T-helper 22 cell (primary cell): ENCODE results near the gene RPEL1.
"Not testable (repeated sequence)": the region's sequence is repeated elsewhere in the genome, so short reads cannot be mapped to it uniquely, and the experiment has no call there.

Experiments
- DNase-seq: peaks from one replicate; pipeline ENCODE4 v3.0.0-alpha.2; 2020; ENCODE audit warnings: low read depth

The RPEL1 gene

DNA sequence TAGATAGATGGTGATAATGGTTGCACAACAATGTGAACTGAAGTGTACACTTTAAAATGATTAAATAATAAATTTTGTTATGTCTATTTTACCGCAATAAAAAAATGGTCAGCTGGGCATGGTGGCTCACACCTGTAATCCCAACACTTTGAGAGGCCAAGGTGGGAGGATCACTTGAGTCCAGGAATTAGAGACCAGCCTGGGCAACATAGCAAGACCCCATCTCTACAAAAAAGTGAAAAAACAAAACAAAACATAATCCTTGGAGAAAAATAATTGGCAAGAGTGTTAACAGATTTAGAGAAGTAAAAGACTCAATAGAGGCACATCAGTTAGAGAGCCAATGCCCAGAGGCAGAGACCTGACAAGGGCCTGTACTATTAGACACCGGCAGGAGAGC is 9.9 kb upstream of the RPEL1 start:
- no peak for DNase-seq

DNA sequence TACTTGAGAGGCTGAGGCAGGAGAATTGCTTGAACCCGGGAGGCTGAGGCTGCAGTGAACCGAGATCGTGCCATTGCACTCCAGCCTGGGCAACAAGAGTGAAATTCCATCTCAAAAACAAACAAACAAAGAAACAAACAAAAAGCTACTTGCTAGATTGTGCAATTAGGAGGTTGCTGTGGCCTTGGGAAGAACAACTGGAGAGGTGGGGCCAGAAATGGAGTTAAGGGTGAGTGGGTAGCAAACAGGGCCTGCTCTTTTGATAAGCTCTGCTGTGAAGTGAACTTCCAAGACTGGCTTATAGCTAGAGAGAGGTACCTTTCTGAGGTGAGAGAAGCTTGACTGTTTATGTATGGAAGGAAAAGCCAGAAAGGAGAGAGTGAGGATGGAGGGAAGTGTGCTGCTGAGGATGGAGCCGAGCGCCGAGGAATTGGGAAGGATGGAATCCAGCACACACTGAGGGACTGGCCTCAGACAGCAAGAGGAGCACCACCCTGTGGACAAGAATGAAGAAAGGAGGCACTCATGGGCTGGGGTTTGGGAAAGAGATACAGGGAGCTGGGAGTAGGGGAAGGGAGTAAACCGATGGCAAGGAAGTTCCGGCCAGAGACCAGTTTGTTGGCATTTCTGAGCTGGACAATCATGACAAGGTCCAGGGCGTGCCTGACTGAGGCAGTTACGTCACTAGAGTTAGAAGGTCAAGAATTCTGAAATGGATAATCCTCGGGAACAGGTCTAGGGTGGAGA is 7.0 kb upstream of the RPEL1 start:
- no peak for DNase-seq

GRCh38 chr10:103241262-103242011 is 4.2 kb upstream of the RPEL1 start:
- DNase-seq: no peak

DNA sequence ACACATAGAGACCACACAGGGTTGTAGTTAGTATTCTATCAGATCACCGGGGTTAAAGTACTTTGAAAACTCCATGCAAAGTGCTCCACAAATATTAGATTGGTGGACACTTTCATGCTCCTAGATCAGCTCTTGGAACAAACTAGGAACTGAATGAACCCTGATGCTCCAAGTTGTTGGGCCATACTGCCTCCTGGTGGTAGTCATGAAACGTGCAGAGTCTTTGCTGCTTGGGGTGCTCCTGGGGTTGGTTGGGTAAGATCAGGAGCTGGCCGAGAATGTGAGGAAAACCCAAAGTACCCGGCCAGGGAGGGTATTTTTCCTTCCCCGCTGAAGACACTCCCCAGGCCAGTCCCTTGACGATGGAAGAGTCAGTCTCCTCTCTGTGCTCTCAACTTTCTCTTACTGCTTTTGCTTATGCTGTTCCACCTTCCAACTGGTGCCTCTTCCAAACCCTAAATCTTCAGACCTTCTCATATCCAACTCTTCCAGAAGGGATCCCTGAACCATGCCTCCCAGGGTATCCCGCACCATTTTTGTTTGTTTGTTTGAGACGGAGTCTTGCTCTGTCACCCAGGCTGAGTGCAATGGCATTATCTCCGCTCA is 918 bp upstream of the RPEL1 start:
- peak; percentile 17 for DNase-seq

GRCh38 chr10:103246324-103246723 is 637 bp downstream of the RPEL1 start:
- DNase-seq: no peak

DNA sequence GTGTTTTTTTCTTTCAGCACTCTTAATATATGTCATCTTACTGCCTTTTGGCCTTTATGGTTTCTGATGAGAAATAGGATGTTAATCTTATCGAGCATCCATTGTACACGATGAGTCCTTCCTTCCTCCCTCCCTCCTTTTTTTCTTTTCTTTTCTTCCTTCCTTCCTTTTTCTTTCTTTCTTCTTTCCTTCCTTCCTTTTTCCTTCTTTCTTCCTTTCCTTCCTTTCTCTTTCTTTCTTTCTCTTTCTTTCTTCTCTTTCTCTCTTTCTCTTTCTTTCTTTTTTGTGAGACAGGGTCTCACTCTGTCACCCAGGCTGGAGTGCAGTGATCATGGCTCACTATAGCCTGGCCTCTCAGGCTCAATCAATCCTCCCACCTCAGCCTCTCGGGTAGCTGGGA is 8.4 kb downstream of the RPEL1 start:
- no peak for DNase-seq

GRCh38 chr10:103254538-103255325 is 9.0 kb downstream of the RPEL1 start:
- DNase-seq: no peak

DNA sequence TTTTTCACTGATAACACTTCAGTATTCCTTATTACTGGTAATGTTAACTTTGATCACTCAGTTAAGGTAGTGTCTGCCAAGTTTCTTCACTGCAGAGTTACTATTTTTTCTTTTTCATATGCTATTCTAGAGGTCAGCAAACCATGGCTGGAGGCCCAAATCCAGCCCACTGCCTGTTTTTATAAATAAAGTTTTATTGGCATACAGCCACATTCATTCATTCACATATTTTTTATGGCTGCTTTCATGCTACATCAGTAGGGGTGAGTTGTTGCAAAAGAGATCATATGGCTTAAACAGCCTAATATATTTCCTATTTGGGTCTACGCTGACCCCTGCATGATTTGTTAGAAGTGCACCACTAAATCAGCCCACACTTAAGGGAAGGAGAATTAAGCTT is 10.9 kb downstream of the RPEL1 start:
- no peak for DNase-seq

GRCh38 chr10:103257812-103258211 is 12.1 kb downstream of the RPEL1 start:
- no peak for DNase-seq

- DNase-seq: not testable (repeated sequence)
Measured at GRCh38 chr10:103258928-103259327, 13.2 kb downstream of the RPEL1 start.

GRCh38 chr10:103259989-103260388 is 14.3 kb downstream of the RPEL1 start:
- no peak for DNase-seq

- DNase-seq: no peak
Measured at GRCh38 chr10:103262229-103262628, 16.5 kb downstream of the RPEL1 start.

DNA sequence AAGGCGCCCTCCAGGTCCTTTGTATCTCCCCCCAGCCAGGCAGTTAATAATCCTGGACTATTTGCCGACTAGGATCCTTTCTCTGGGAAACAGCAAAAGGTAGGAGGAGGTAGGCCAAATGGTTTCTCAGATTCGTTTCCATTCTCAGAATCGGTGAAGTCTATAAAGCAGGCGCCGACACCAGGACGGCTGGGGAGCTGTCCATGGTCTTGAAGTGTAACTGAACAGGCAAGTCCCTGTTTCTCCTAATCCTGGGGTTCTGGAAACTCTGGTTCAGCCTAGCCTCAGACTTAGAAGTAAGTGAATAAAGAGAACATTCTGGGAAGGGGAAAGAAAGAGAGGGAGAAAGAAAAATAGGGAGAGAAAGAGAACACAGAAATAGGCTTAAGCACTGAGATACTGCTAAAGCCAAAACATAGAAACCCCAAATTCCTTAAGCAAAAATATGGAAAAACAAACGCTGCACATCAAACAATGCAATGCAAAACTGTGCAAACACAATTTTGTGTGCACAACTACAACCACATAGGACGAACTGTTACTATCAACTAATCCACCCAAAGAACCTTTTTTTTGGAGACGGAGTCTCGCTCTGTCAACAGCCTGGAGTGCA is 20.1 kb downstream of the RPEL1 start:
- DNase-seq: no peak

DNA sequence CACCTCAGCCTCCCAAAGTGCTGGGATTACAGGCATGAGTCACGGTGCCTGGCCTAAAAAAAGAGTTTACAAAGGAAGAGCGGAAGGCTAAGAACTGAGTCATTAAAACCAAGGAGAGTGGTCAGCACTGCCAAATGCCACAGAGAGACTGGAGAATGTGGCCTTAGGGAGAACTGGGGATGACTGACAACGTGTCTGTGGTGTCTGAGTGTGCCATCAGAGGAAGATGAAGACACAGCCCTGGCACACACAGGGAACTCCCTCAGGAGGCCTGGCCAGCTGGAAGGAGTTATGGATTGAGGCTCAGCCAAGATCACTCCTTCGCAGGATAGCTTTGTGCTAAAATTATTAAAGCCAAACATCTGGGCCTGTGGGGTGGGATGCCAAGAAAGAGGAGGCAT is 27.4 kb downstream of the RPEL1 start:
- DNase-seq: no peak

- DNase-seq: no peak
Measured at GRCh38 chr10:103276251-103276895, 30.7 kb downstream of the RPEL1 start.

DNA sequence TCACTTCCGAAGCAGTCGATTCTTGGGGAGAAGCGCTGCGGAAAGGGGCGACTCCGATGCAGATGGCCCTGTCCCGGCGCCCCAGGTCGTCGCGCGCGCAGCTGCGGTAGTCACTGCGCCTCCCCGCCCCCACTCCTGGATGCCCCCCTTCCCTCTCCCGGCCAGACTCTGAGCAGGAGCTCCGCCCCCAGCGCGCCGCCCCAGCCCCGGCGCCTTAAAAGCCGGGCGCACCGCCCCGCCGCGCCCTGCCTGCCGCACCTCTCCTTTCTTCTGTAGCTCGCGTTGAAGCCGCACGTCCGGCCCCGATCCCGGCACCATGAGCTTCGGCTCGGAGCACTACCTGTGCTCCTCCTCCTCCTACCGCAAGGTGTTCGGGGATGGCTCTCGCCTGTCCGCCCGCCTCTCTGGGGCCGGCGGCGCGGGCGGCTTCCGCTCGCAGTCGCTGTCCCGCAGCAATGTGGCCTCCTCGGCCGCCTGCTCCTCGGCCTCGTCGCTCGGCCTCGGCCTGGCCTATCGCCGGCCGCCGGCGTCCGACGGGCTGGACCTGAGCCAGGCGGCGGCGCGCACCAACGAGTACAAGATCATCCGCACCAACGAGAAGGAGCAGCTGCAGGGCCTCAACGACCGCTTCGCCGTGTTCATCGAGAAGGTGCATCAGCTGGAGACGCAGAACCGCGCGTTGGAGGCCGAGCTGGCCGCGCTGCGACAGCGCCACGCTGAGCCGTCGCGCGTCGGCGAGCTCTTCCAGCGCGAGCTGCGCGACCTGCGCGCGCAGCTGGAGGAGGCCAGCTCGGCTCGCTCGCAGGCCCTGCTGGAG is 31.4 kb downstream of the RPEL1 start, which contains the start of gene INA:
INA (plus strand) TSS at position 243 of the 817 bp plus-strand sequence; CDS start at position 317, 74 bp downstream.
- no peak for DNase-seq

- DNase-seq: no peak
Measured at GRCh38 chr10:103277713-103278536, 32.2 kb downstream of the RPEL1 start.

DNA sequence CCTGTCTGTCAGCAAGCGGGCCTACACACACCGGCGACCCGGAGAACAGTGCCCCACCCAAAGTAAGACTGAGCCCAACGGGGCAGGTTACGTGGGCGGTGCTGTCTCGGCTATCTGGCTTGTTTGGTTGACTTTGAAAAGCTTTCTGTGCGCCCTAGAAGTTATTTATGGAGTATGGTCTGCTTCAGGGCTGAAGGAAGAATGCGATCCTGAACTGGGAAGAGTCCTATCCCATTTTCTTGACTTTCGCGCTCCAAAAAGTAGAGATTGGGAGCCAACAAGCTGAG is 32.8 kb downstream of the RPEL1 start:
- DNase-seq: no peak

DNA sequence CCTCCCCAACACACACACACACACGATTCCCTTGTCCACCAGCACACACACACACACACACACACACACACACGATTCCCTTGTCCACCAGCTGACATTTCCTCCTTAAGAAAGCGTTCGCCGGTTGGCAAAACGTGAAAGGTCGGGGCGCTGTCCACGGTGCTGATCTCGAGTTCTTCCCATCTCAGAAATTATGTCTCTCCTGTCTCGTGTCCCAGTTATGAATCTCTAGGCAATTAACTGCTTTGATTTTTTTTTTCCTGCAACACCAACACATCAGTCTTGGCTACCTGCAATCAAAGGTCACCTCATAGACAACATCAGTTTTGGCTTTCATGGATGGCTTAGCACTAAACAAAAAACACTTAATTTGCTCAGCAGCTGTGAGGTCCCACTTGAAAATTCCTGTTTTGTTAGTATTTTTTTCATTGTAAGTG is 33.2 kb downstream of the RPEL1 start:
- no peak for DNase-seq

- DNase-seq: no peak
Measured at GRCh38 chr10:103280031-103280430, 34.3 kb downstream of the RPEL1 start.
